K562 (cell line): ENCODE results near the gene FAM227A. TPM values are rescaled to one million over a fixed set of nuclear protein-coding genes. Genes with fewer than 3 reads are reported as not detected.

Experiments used
- CBFA2T2 ChIP-seq: fragments of 450-650 bp; conservative IDR thresholded peaks from 2 replicates; pipeline ENCODE4 v1.6.1; 2017; ENCODE audit warnings: mild to moderate bottlenecking
- CBFB ChIP-seq: sonication (generic); formaldehyde crosslinking; IDR thresholded peaks from 2 replicates; pipeline ENCODE4 v1.4.0; 2020; ENCODE audit warnings: mild to moderate bottlenecking, missing genetic modification reagents
- PBX2 ChIP-seq, 2 experiments: IDR thresholded peaks in 1 of 2; conservative IDR thresholded peaks in 1 of 2; 2 replicates each; pipeline ENCODE4 v1.6.1; 2016; ENCODE audit warnings: low read depth in 2 of 2, mild to moderate bottlenecking in 1 of 2, missing compliant biosample characterization in 1 of 2, missing genetic modification characterization in 1 of 2, moderate library complexity in 1 of 2
- PML ChIP-seq: IDR thresholded peaks from 2 replicates; pipeline ENCODE4 v1.6.1; 2012; ENCODE audit warnings: low read length, inconsistent platforms
- POLR2A ChIP-seq: fragments of 450-650 bp; conservative IDR thresholded peaks from 2 replicates; pipeline ENCODE4 v1.6.1; 2016
- PTRF ChIP-seq: fragments of 450-650 bp; IDR thresholded peaks from 2 replicates; pipeline ENCODE4 v1.6.1; 2016; ENCODE audit warnings: mild to moderate bottlenecking, missing genetic modification characterization, missing compliant biosample characterization
- RB1 ChIP-seq: fragments of 450-650 bp; IDR thresholded peaks from 2 replicates; pipeline ENCODE4 v1.6.1; 2017; ENCODE audit warnings: low read depth, mild to moderate bottlenecking
- SIRT6 ChIP-seq: IDR thresholded peaks from one replicate; pipeline ENCODE4 v1.6.1; 2012; ENCODE audit warnings: low read depth, mild to moderate bottlenecking, control low read depth, inconsistent platforms, low read length, moderate library complexity
- SP2 ChIP-seq: IDR thresholded peaks from 2 replicates; pipeline ENCODE4 v1.6.1; 2011; ENCODE audit warnings: mild to moderate bottlenecking, low read depth, low read length, moderate library complexity; ENCODE audit not compliant: poor library complexity, severe bottlenecking; ENCODE audit errors: extremely low read depth
- ZKSCAN8 ChIP-seq: fragments of 200-800 bp; sonication (Bioruptor generic); IDR thresholded peaks from 2 replicates; pipeline ENCODE4 v1.6.1; 2016; ENCODE audit warnings: missing genetic modification characterization, missing compliant biosample characterization
- ZNF354B ChIP-seq: fragments of 250-450 bp; sonication (Bioruptor Pico); IDR thresholded peaks from 2 replicates; pipeline ENCODE4 v1.4.0; 2020
- ZNF699 ChIP-seq: fragments of 250-450 bp; sonication (Bioruptor Pico); IDR thresholded peaks from 2 replicates; pipeline ENCODE4 v1.8.0; 2021; ENCODE audit warnings: mild to moderate bottlenecking, moderate library complexity; ENCODE audit not compliant: insufficient replicate concordance
- polyA plus RNA-seq, 8 experiments: library from polyadenylated mRNA; depleted of rRNA in 4 of 8; stranded (reverse) in 5 of 8; unstranded in 3 of 8; fragments of >200 nt; fragmentation: Nextera tagmentation in 2 of 8; fragmentation: Illumina TruSeq in 1 of 8; extraction: Ambion mirVana in 2 of 8; extraction: Trizol in 1 of 8; gene quantifications; 2 replicates each; pipeline versions ENCODE4 v1.2.1 to v1.2.3, GENCODE V29; 2011 to 2014; ENCODE audit warnings: inconsistent platforms in 1 of 8, missing spikeins in 1 of 8
- total RNA-seq, 7 experiments: library from RNA; depleted of rRNA in 6 of 7; stranded (reverse); fragments of >200 nt in 6 of 7; fragmentation: Illumina TruSeq in 2 of 7; extraction: Trizol in 2 of 7; gene quantifications; 2 replicates each; pipeline versions ENCODE4 v1.2.1 to v1.2.3, GENCODE V29; 2011 to 2021; ENCODE audit warnings: low replicate concordance in 1 of 7
- TF ChIP-seq, protein P1 (sequence below): fragments of 450-650 bp; IDR thresholded peaks from 2 replicates; pipeline ENCODE4 v1.6.1; 2016; ENCODE audit warnings: mild to moderate bottlenecking, moderate library complexity
- TF ChIP-seq, protein P2 (sequence below): fragments of 250-450 bp; sonication (Bioruptor Pico); IDR thresholded peaks from 2 replicates; pipeline ENCODE4 v1.4.0; 2020

FAM227A gene
- total and polyA plus RNA-seq, 9 of the 15 experiments (the other 6 are each of a cell fraction or from before 2014, with no cell fraction given): 0.10 to 2.2 (median 0.83) TPM

DNA sequence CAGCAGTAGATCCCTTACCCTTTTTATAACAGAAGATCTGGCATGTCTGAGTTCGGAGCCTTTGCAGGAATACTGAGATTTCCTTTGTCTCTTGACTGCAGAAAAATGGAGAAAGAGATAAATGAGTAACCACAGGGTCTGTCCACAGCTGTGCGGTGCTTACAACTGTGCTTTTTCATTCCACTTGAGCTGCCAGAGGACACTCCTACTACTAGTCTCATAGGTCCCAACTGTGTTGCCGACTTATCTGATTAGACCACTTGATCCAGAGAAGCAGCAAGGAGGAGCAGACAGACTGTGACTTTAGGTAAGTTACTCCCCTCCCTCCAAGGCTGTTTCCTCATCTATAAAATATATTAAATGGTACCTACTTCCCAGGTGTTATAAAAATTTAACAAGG, 17.5 kb downstream of the FAM227A start (continued):
- TF ChIP-seq PBX2 (CRISPR knock-in tag; IDR thresholded peaks at IDR 0.05; ENCODE audit: low read depth) (no peak), PBX2 (tag; conservative IDR thresholded peaks at IDR 0.05; ENCODE audit: low read depth) (0 out of 2 replicates have a peak, but pooled peaks have one; percentile 16), CBFA2T2 (peak; percentile 61), PTRF (tag) (no peak), CBFB (CRISPR knock-in tag) (no peak), SP2 (no peak), SIRT6 (no peak), ZKSCAN8 (CRISPR knock-in tag) (no peak), POLR2A (no peak), ZNF699 (no peak), RB1 (no peak), PML (no peak), ZNF354B (CRISPR knock-in tag) (no peak)
- TF ChIP-seq, protein P1, sequence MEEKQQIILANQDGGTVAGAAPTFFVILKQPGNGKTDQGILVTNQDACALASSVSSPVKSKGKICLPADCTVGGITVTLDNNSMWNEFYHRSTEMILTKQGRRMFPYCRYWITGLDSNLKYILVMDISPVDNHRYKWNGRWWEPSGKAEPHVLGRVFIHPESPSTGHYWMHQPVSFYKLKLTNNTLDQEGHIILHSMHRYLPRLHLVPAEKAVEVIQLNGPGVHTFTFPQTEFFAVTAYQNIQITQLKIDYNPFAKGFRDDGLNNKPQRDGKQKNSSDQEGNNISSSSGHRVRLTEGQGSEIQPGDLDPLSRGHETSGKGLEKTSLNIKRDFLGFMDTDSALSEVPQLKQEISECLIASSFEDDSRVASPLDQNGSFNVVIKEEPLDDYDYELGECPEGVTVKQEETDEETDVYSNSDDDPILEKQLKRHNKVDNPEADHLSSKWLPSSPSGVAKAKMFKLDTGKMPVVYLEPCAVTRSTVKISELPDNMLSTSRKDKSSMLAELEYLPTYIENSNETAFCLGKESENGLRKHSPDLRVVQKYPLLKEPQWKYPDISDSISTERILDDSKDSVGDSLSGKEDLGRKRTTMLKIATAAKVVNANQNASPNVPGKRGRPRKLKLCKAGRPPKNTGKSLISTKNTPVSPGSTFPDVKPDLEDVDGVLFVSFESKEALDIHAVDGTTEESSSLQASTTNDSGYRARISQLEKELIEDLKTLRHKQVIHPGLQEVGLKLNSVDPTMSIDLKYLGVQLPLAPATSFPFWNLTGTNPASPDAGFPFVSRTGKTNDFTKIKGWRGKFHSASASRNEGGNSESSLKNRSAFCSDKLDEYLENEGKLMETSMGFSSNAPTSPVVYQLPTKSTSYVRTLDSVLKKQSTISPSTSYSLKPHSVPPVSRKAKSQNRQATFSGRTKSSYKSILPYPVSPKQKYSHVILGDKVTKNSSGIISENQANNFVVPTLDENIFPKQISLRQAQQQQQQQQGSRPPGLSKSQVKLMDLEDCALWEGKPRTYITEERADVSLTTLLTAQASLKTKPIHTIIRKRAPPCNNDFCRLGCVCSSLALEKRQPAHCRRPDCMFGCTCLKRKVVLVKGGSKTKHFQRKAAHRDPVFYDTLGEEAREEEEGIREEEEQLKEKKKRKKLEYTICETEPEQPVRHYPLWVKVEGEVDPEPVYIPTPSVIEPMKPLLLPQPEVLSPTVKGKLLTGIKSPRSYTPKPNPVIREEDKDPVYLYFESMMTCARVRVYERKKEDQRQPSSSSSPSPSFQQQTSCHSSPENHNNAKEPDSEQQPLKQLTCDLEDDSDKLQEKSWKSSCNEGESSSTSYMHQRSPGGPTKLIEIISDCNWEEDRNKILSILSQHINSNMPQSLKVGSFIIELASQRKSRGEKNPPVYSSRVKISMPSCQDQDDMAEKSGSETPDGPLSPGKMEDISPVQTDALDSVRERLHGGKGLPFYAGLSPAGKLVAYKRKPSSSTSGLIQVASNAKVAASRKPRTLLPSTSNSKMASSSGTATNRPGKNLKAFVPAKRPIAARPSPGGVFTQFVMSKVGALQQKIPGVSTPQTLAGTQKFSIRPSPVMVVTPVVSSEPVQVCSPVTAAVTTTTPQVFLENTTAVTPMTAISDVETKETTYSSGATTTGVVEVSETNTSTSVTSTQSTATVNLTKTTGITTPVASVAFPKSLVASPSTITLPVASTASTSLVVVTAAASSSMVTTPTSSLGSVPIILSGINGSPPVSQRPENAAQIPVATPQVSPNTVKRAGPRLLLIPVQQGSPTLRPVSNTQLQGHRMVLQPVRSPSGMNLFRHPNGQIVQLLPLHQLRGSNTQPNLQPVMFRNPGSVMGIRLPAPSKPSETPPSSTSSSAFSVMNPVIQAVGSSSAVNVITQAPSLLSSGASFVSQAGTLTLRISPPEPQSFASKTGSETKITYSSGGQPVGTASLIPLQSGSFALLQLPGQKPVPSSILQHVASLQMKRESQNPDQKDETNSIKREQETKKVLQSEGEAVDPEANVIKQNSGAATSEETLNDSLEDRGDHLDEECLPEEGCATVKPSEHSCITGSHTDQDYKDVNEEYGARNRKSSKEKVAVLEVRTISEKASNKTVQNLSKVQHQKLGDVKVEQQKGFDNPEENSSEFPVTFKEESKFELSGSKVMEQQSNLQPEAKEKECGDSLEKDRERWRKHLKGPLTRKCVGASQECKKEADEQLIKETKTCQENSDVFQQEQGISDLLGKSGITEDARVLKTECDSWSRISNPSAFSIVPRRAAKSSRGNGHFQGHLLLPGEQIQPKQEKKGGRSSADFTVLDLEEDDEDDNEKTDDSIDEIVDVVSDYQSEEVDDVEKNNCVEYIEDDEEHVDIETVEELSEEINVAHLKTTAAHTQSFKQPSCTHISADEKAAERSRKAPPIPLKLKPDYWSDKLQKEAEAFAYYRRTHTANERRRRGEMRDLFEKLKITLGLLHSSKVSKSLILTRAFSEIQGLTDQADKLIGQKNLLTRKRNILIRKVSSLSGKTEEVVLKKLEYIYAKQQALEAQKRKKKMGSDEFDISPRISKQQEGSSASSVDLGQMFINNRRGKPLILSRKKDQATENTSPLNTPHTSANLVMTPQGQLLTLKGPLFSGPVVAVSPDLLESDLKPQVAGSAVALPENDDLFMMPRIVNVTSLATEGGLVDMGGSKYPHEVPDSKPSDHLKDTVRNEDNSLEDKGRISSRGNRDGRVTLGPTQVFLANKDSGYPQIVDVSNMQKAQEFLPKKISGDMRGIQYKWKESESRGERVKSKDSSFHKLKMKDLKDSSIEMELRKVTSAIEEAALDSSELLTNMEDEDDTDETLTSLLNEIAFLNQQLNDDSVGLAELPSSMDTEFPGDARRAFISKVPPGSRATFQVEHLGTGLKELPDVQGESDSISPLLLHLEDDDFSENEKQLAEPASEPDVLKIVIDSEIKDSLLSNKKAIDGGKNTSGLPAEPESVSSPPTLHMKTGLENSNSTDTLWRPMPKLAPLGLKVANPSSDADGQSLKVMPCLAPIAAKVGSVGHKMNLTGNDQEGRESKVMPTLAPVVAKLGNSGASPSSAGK: no peak
- TF ChIP-seq, protein P2, sequence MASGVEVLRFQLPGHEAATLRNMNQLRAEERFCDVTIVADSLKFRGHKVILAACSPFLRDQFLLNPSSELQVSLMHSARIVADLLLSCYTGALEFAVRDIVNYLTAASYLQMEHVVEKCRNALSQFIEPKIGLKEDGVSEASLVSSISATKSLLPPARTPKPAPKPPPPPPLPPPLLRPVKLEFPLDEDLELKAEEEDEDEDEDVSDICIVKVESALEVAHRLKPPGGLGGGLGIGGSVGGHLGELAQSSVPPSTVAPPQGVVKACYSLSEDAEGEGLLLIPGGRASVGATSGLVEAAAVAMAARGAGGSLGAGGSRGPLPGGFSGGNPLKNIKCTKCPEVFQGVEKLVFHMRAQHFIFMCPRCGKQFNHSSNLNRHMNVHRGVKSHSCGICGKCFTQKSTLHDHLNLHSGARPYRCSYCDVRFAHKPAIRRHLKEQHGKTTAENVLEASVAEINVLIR (CRISPR knock-in tag): no peak
